K562 (cell line): ENCODE measurements around the gene CHRM1. TPM values are rescaled to one million over a fixed set of nuclear protein-coding genes. Genes with fewer than 3 reads are reported as not detected.

Experiments
- COPS2 ChIP-seq: fragments of 450-650 bp; conservative IDR thresholded peaks from 2 replicates; pipeline ENCODE4 v1.6.1; 2016; ENCODE audit warnings: mild to moderate bottlenecking, moderate library complexity
- DEAF1 ChIP-seq: fragments of 450-650 bp; formaldehyde crosslinking; IDR thresholded peaks from 2 replicates; pipeline ENCODE4 v1.4.0; 2020; ENCODE audit warnings: mild to moderate bottlenecking, moderate library complexity
- E2F8 ChIP-seq: fragments of 450-650 bp; IDR thresholded peaks from 2 replicates; pipeline ENCODE4 v1.7.1; 2018; ENCODE audit warnings: mild to moderate bottlenecking, low read depth; ENCODE audit not compliant: partially characterized antibody
- ELF4 ChIP-seq: fragments of 450-650 bp; formaldehyde crosslinking; IDR thresholded peaks from 2 replicates; pipeline ENCODE4 v1.4.0; 2022; ENCODE audit warnings: missing genetic modification characterization
- KLF16 ChIP-seq: IDR thresholded peaks from 2 replicates; pipeline ENCODE4 v1.6.1; 2016; ENCODE audit warnings: antibody characterized with exemption
- MTA1 ChIP-seq: fragments of 450-650 bp; IDR thresholded peaks from 2 replicates; pipeline ENCODE4 v1.6.1; 2017; ENCODE audit warnings: borderline replicate concordance
- NBN ChIP-seq: fragments of 450-650 bp; IDR thresholded peaks from 2 replicates; pipeline ENCODE4 v1.6.1; 2016; ENCODE audit warnings: low read depth, mild to moderate bottlenecking
- NR2C2 ChIP-seq, 2 experiments: fragments of 200-800 bp in 1 of 2; sonication (Bioruptor generic) in 1 of 2; sonication (generic) in 1 of 2; formaldehyde crosslinking in 1 of 2; IDR thresholded peaks; 2 replicates each; pipeline versions ENCODE4 v1.6.1 to v1.8.0; 2016 to 2022; ENCODE audit warnings: mild to moderate bottlenecking in 1 of 2, missing compliant biosample characterization in 1 of 2, missing genetic modification characterization in 1 of 2, missing genetic modification reagents in 1 of 2
- RAD21 ChIP-seq, 2 experiments: fragments of 250-450 bp in 1 of 2; fragments of 450-650 bp in 1 of 2; sonication (Bioruptor Pico) in 1 of 2; formaldehyde crosslinking in 1 of 2; IDR thresholded peaks in 1 of 2; conservative IDR thresholded peaks in 1 of 2; 2 replicates each; pipeline versions ENCODE4 v1.4.0 to v1.8.0; 2020 to 2022; ENCODE audit warnings: mild to moderate bottlenecking in 2 of 2, moderate library complexity in 1 of 2
- TCF7L2 ChIP-seq: fragments of 150-350 bp; IDR thresholded peaks from 2 replicates; pipeline ENCODE4 v1.6.1; 2016; ENCODE audit warnings: low read depth, mild to moderate bottlenecking, low read length, moderate library complexity
- THRAP3 ChIP-seq: fragments of 450-650 bp; IDR thresholded peaks from 2 replicates; pipeline ENCODE4 v1.6.1; 2016; ENCODE audit warnings: mild to moderate bottlenecking, inconsistent platforms, borderline replicate concordance
- TSHZ1 ChIP-seq: fragments of 250-450 bp; sonication (Bioruptor Pico); IDR thresholded peaks from 2 replicates; pipeline ENCODE4 v1.4.0; 2020; ENCODE audit warnings: mild to moderate bottlenecking, moderate library complexity
- XRCC3 ChIP-seq: fragments of 450-650 bp; IDR thresholded peaks from 2 replicates; pipeline ENCODE4 v1.6.1; 2017; ENCODE audit warnings: mild to moderate bottlenecking, moderate library complexity
- ZNF408 ChIP-seq: fragments of 250-450 bp; sonication (Bioruptor Pico); IDR thresholded peaks from 2 replicates; pipeline ENCODE4 v1.4.0; 2020; ENCODE audit warnings: low read depth, mild to moderate bottlenecking, moderate library complexity
- ZNF444 ChIP-seq: fragments of 250-450 bp; sonication (Bioruptor Pico); IDR thresholded peaks from 2 replicates; pipeline ENCODE4 v1.4.0; 2020; ENCODE audit warnings: mild to moderate bottlenecking, moderate library complexity
- polyA plus RNA-seq, 8 experiments: library from polyadenylated mRNA; depleted of rRNA in 4 of 8; stranded (reverse) in 5 of 8; unstranded in 3 of 8; fragments of >200 nt; fragmentation: Nextera tagmentation in 2 of 8; fragmentation: Illumina TruSeq in 1 of 8; extraction: Ambion mirVana in 2 of 8; extraction: Trizol in 1 of 8; gene quantifications; 2 replicates each; pipeline versions ENCODE4 v1.2.1 to v1.2.3, GENCODE V29; 2011 to 2014; ENCODE audit warnings: inconsistent platforms in 1 of 8, missing spikeins in 1 of 8
- total RNA-seq, 7 experiments: library from RNA; depleted of rRNA in 6 of 7; stranded (reverse); fragments of >200 nt in 6 of 7; fragmentation: Illumina TruSeq in 2 of 7; extraction: Trizol in 2 of 7; gene quantifications; 2 replicates each; pipeline versions ENCODE4 v1.2.1 to v1.2.3, GENCODE V29; 2011 to 2021; ENCODE audit warnings: low replicate concordance in 1 of 7

CHRM1 gene
- total and polyA plus RNA-seq, 9 of the 15 experiments (the other 6 are each of a cell fraction or from before 2014, with no cell fraction given): not detected

GRCh38 chr11:62889484-62890437 lies 31.4 kb downstream of the CHRM1 start (continued):
- TF ChIP-seq TSHZ1 (CRISPR knock-in tag) (no peak), TCF7L2 (peak; percentile 50; the same call in 1 of the 2 replicates), THRAP3 (peak; percentile 91; the same call in 1 of the 2 replicates), NBN (peak; percentile 30; the same call in 1 of the 2 replicates), ELF4 (CRISPR knock-in tag) (peak; percentile 96), DEAF1 (CRISPR knock-in tag) (peak; percentile 3), ZNF408 (no peak), COPS2 (no peak), KLF16 (no peak), E2F8 (peak; percentile 90), MTA1 (peak; percentile 72), RAD21 (CRISPR knock-in tag; conservative IDR thresholded peaks at IDR 0.05 in 1 of 2, IDR thresholded peaks at IDR 0.05 in 1 of 2) (peak in 1 of 2 experiments; percentile 14; a peak in 2 of 4 replicates), ZNF444 (peak; percentile 73), XRCC3 (no peak), NR2C2 (CRISPR knock-in tag; IDR thresholded peaks at IDR 0.05) (no peak), NR2C2 (tag; IDR thresholded peaks at IDR 0.05) (peak; percentile 87)
